Measurements from ENCODE around the gene DPT. TPM values are rescaled to one million over a fixed set of nuclear protein-coding genes. Genes with fewer than 3 reads are reported as not detected.

Gene DPT
- total RNA-seq, 2 experiments from 2014 or later, result not detected

GRCh38 chr1:168696125-168696760 is 32.8 kb downstream of the DPT start:
- Mint-ChIP-seq H3K27ac (no peak overlapping the region), H3K4me1 (ENCODE audit: low read depth) (no peaks in the 10 kb centered on the region), H3K9me3 (no peaks in the 10 kb centered on the region), H3K27me3 (no peaks in the 10 kb centered on the region), H3K4me3 (no peak overlapping the region), H3K36me3 (ENCODE audit: low read depth) (no peaks in the 10 kb centered on the region)
- ATAC-seq (no peak), DNase-seq (no peak)
- no peak for TF ChIP-seq CTCF (IDR thresholded peaks at IDR 0.05)
- ChIA-PET POLR2A (no interaction called here), CTCF (no interaction called here)
- intact Hi-C loops (cut with micrococcal nuclease), result no loop called here

GRCh38 chr1:168693872-168694238 is 35.2 kb downstream of the DPT start:
- ChIA-PET CTCF (no interaction called here), POLR2A (no interaction called here)
- Mint-ChIP-seq H3K27ac (no peak overlapping the region), H3K27me3 (peaks cover 3% of the 10 kb centered on the region), H3K4me3 (no peak overlapping the region), H3K4me1 (ENCODE audit: low read depth) (no peaks in the 10 kb centered on the region), H3K9me3 (no peaks in the 10 kb centered on the region), H3K36me3 (ENCODE audit: low read depth) (no peaks in the 10 kb centered on the region)
- no peak for TF ChIP-seq CTCF (IDR thresholded peaks at IDR 0.05)
- ATAC-seq (no peak), DNase-seq (no peak)
- intact Hi-C loops (cut with micrococcal nuclease), result no loop called here

- ChIA-PET POLR2A (no interaction called here), CTCF (no interaction called here)
- H3K27ac Mint-ChIP-seq, result no peak overlapping the region
- H3K36me3 Mint-ChIP-seq (ENCODE audit: low read depth), result no peaks in the 10 kb centered on the region
- ATAC-seq, result no peak
- no peak overlapping the region for H3K4me3 Mint-ChIP-seq
- no peak for TF ChIP-seq CTCF (IDR thresholded peaks at IDR 0.05)
- no peaks in the 10 kb centered on the region for H3K9me3 Mint-ChIP-seq
- H3K4me1 Mint-ChIP-seq (ENCODE audit: low read depth), result no peaks in the 10 kb centered on the region
- peaks cover 3% of the 10 kb centered on the region for H3K27me3 Mint-ChIP-seq
- DNase-seq, result no peak
- intact Hi-C loops (cut with micrococcal nuclease), result no loop called here
These were observed 35.7 kb downstream of the DPT start for GRCh38 chr1:168693197-168693871.

GRCh38 chr1:168692472-168692871 is 36.5 kb downstream of the DPT start:
- no peaks in the 10 kb centered on the region for H3K36me3 Mint-ChIP-seq (ENCODE audit: low read depth)
- H3K27me3 Mint-ChIP-seq, result peaks cover 3% of the 10 kb centered on the region
- H3K9me3 Mint-ChIP-seq, result no peaks in the 10 kb centered on the region
- ATAC-seq, result no peak
- POLR2A ChIA-PET, result no interaction called here
- no peak for DNase-seq
- no peak overlapping the region for H3K4me3 Mint-ChIP-seq
- H3K27ac Mint-ChIP-seq, result no peak overlapping the region
- intact Hi-C loops (cut with micrococcal nuclease), result no loop called here
- CTCF ChIA-PET, result no interaction called here
- no peak for TF ChIP-seq CTCF (IDR thresholded peaks at IDR 0.05)
- no peaks in the 10 kb centered on the region for H3K4me1 Mint-ChIP-seq (ENCODE audit: low read depth)

- intact Hi-C loops (cut with micrococcal nuclease), result no loop called here
- H3K27me3 Mint-ChIP-seq, result peaks cover 5% of the 10 kb centered on the region
These were observed 37.5 kb downstream of the DPT start for GRCh38 chr1:168691541-168691940.

More at GRCh38 chr1:168691541-168691940, 37.5 kb downstream of the DPT start:
- ChIA-PET CTCF (interaction anchor here (0.7 kb wide), 1 partner anchor 76 kb away, joined by 3 read pairs; no protein-coding TSS in a partner anchor), POLR2A (interaction anchor here (0.5 kb wide), 1 partner anchor 416 kb away, joined by 3 read pairs; no protein-coding TSS in a partner anchor)
- Mint-ChIP-seq H3K27ac (no peak overlapping the region), H3K4me3 (no peak overlapping the region), H3K36me3 (ENCODE audit: low read depth) (no peaks in the 10 kb centered on the region), H3K9me3 (no peaks in the 10 kb centered on the region), H3K4me1 (ENCODE audit: low read depth) (no peaks in the 10 kb centered on the region)
- no peak for TF ChIP-seq CTCF (IDR thresholded peaks at IDR 0.05)
- ATAC-seq (no peak), DNase-seq (no peak)

All from activated CD8-positive, alpha-beta T cell treated with anti-CD3 and anti-CD28 coated beads for 36 hours (primary cell).